OCI-LY7 (cell line): ENCODE data around the gene BICC1. TPM values are rescaled to one million over a fixed set of nuclear protein-coding genes. Genes with fewer than 3 reads are reported as not detected.

Experiments used
- BruUV-seq: library from RNA; stranded (reverse); fragments of 400-500 nt; replicated peaks from 2 replicates; lab custom pipeline; 2021; lab: Mats Ljungman, UMichigan
- CTCF ChIA-PET: fragments of 300-600 bp; sonication (Branson Sonifier 250); formaldehyde crosslinking; loops from one replicate; lab custom pipeline; 2022; ENCODE audit warnings: antibody characterized with exemption; ENCODE audit not compliant: unreplicated experiment; lab: Charles Lee
- POLR2A ChIA-PET: fragments of 300-600 bp; sonication (Branson Sonifier 250); formaldehyde crosslinking; loops from one replicate; lab custom pipeline; 2022; ENCODE audit warnings: antibody characterized with exemption; lab: Charles Lee
- DNase-seq: peaks from one replicate; pipeline ENCODE4 v3.0.0-alpha.2; 2015; ENCODE audit warnings: low spot score
- H2AFZ ChIP-seq: fragments of 200-600 bp; sonication (generic), shearing (Covaris generic); 2 replicates; pipeline ENCODE4 v1.6.1; 2014; ENCODE audit warnings: mild to moderate bottlenecking, antibody characterized with exemption, low read length, moderate library complexity
- H3K27ac ChIP-seq: fragments of 200-600 bp; sonication (generic); 2 replicates; pipeline ENCODE4 v1.5.1; 2014; ENCODE audit warnings: mixed run types, low read depth, mild to moderate bottlenecking, moderate library complexity, low read length, inconsistent platforms; ENCODE audit not compliant: poor library complexity, severe bottlenecking
- H3K36me3 ChIP-seq: fragments of 200-600 bp; sonication (generic); 2 replicates; pipeline ENCODE4 v1.6.1; 2014; ENCODE audit warnings: mild to moderate bottlenecking, antibody characterized with exemption, low read length, moderate library complexity, mixed read lengths; ENCODE audit not compliant: insufficient read depth
- H3K4me1 ChIP-seq: fragments of 200-600 bp; sonication (generic); 2 replicates; pipeline ENCODE4 v1.5.1; 2014; ENCODE audit warnings: mild to moderate bottlenecking, low read length; ENCODE audit not compliant: insufficient read depth, poor library complexity, severe bottlenecking
- H3K4me2 ChIP-seq: fragments of 200-600 bp; sonication (generic); 2 replicates; pipeline ENCODE4 v1.6.1; 2014; ENCODE audit warnings: mild to moderate bottlenecking, low read length
- H3K4me3 ChIP-seq: fragments of 200-600 bp; sonication (generic); 2 replicates; pipeline ENCODE4 v1.5.1; 2014; ENCODE audit warnings: mild to moderate bottlenecking, low read depth, low read length; ENCODE audit not compliant: poor library complexity, severe bottlenecking
- H3K79me2 ChIP-seq: fragments of 200-600 bp; sonication (generic); 2 replicates; pipeline ENCODE4 v1.6.1; 2016; ENCODE audit warnings: low read depth, mild to moderate bottlenecking, low read length, moderate library complexity, mixed read lengths; ENCODE audit not compliant: insufficient read depth
- H3K9me2 ChIP-seq: fragments of 200-600 bp; sonication (generic); 2 replicates; pipeline ENCODE4 v1.6.1; 2016; ENCODE audit warnings: mild to moderate bottlenecking, low read length, mixed read lengths; ENCODE audit not compliant: insufficient read depth
- H3K9me3 ChIP-seq: fragments of 200-600 bp; sonication (generic); 2 replicates; pipeline ENCODE4 v1.6.1; 2014; ENCODE audit warnings: mild to moderate bottlenecking, mixed run types, low read length, mixed read lengths
- H4K20me1 ChIP-seq: fragments of 200-600 bp; sonication (generic); 2 replicates; pipeline ENCODE4 v1.6.1; 2014; ENCODE audit warnings: mild to moderate bottlenecking, antibody characterized with exemption, low read length, moderate library complexity, mixed read lengths; ENCODE audit not compliant: insufficient read depth
- CTCF ChIP-seq: fragments of 200-600 bp; sonication (generic); conservative IDR thresholded peaks from 2 replicates; pipeline ENCODE4 v1.5.1; 2014; ENCODE audit warnings: mild to moderate bottlenecking, antibody characterized with exemption, low read length, moderate library complexity, mixed read lengths
- EZH2phosphoT487 ChIP-seq: fragments of 200-600 bp; sonication (generic); IDR thresholded peaks from 2 replicates; pipeline ENCODE4 v1.6.1; 2018; ENCODE audit warnings: low read depth, borderline replicate concordance, mild to moderate bottlenecking, mixed run types, antibody characterized with exemption, low read length, moderate library complexity, mixed read lengths
- intact Hi-C: fragments of 100-400 bp; cut with micrococcal nuclease; formaldehyde crosslinking; loops from one replicate; pipeline ENCODE4 v1.10.0; 2022; ENCODE audit not compliant: unreplicated experiment
- total RNA-seq, 2 experiments: library from RNA; depleted of rRNA in 1 of 2; stranded (reverse); fragments of >200 nt in 1 of 2; shearing (Covaris generic) in 1 of 2; gene quantifications; 2 replicates each; pipeline ENCODE4 v1.2.3, GENCODE V29; 2014 to 2022

Gene BICC1
- total RNA-seq, 2 experiments from 2014 or later: not detected

- H4K20me1 ChIP-seq: no peaks in the 10 kb centered on the region
- DNase-seq: no peak
- TF ChIP-seq EZH2phosphoT487 (no peak), CTCF (no peak)
- H3K79me2 ChIP-seq: no peaks in the 10 kb centered on the region
- ChIA-PET POLR2A (no interaction called here), CTCF (no interaction called here)
- no peak overlapping the region for H2AFZ ChIP-seq
- H3K4me2 ChIP-seq: no peak overlapping the region
- intact Hi-C loops: no loop called here
- no peak overlapping the region for H3K4me3 ChIP-seq
- H3K9me3 ChIP-seq: no peaks in the 10 kb centered on the region
- no peaks in the 10 kb centered on the region for H3K36me3 ChIP-seq
- H3K4me1 ChIP-seq: no peaks in the 10 kb centered on the region
- no peaks in the 10 kb centered on the region for H3K9me2 ChIP-seq
- BruUV-seq: no TSS peak
- H3K27ac ChIP-seq: no peak overlapping the region
Measured at GRCh38 chr10:58779594-58779993, 266.9 kb downstream of the BICC1 start.

GRCh38 chr10:58780476-58780875 is 267.8 kb downstream of the BICC1 start:
- ChIA-PET CTCF (no interaction called here), POLR2A (no interaction called here)
- H3K79me2 ChIP-seq: no peaks in the 10 kb centered on the region
- no peaks in the 10 kb centered on the region for H3K4me1 ChIP-seq
- H3K9me2 ChIP-seq: no peaks in the 10 kb centered on the region
- BruUV-seq: no TSS peak
- H3K27ac ChIP-seq: no peak overlapping the region
- DNase-seq: no peak
- H2AFZ ChIP-seq: no peak overlapping the region
- intact Hi-C loops: no loop called here
- no peaks in the 10 kb centered on the region for H4K20me1 ChIP-seq
- H3K36me3 ChIP-seq: no peaks in the 10 kb centered on the region
- H3K4me3 ChIP-seq: no peak overlapping the region
- no peaks in the 10 kb centered on the region for H3K9me3 ChIP-seq
- no peak overlapping the region for H3K4me2 ChIP-seq
- no peak for TF ChIP-seq CTCF
- no peak for TF ChIP-seq EZH2phosphoT487

- no peaks in the 10 kb centered on the region for H3K9me3 ChIP-seq
- no peaks in the 10 kb centered on the region for H3K36me3 ChIP-seq
- no peak overlapping the region for H2AFZ ChIP-seq
- CTCF ChIA-PET: no interaction called here
- no peak overlapping the region for H3K4me2 ChIP-seq
- POLR2A ChIA-PET: interaction anchor here (1.0 kb wide), 1 partner anchor 15 kb away, joined by 3 read pairs; no protein-coding TSS in a partner anchor
- H3K27ac ChIP-seq: no peak overlapping the region
- no peaks in the 10 kb centered on the region for H3K79me2 ChIP-seq
- peak; percentile 29 for DNase-seq
- no peak overlapping the region for H3K4me3 ChIP-seq
- intact Hi-C loops: loop anchor here (1.0 kb wide), 1 partner anchor 840 kb away; no protein-coding TSS in a partner anchor
- H4K20me1 ChIP-seq: no peaks in the 10 kb centered on the region
- TF ChIP-seq EZH2phosphoT487: no peak
- peak; percentile 82 for TF ChIP-seq CTCF
- no TSS peak for BruUV-seq
- H3K4me1 ChIP-seq: no peaks in the 10 kb centered on the region
- no peaks in the 10 kb centered on the region for H3K9me2 ChIP-seq
Measured at GRCh38 chr10:58781873-58782488, 269.3 kb downstream of the BICC1 start.
